GM13977 (cell line): ENCODE results near the gene CAPS.

Source experiments
- DNase-seq: peaks from one replicate; pipeline ENCODE4 v3.0.0; 2012; ENCODE audit warnings: low spot score
- CTCF ChIP-seq: IDR thresholded peaks from 2 replicates; pipeline ENCODE4 v1.5.1; 2012; ENCODE audit warnings: mild to moderate bottlenecking, control low read depth; ENCODE audit not compliant: insufficient read depth; ENCODE audit errors: extremely low read depth, missing control alignments
- in situ Hi-C: fragments of 300-500 bp; cut with MboI; formaldehyde crosslinking; loops from one replicate; pipeline ENCODE4 v1.12.0; 2022; ENCODE audit warnings: low sequenced_read_pairs, low pct_unique_long_range_greater_than_20kb, mixed read lengths, inconsistent platforms; ENCODE audit not compliant: unreplicated experiment

Gene CAPS

DNA sequence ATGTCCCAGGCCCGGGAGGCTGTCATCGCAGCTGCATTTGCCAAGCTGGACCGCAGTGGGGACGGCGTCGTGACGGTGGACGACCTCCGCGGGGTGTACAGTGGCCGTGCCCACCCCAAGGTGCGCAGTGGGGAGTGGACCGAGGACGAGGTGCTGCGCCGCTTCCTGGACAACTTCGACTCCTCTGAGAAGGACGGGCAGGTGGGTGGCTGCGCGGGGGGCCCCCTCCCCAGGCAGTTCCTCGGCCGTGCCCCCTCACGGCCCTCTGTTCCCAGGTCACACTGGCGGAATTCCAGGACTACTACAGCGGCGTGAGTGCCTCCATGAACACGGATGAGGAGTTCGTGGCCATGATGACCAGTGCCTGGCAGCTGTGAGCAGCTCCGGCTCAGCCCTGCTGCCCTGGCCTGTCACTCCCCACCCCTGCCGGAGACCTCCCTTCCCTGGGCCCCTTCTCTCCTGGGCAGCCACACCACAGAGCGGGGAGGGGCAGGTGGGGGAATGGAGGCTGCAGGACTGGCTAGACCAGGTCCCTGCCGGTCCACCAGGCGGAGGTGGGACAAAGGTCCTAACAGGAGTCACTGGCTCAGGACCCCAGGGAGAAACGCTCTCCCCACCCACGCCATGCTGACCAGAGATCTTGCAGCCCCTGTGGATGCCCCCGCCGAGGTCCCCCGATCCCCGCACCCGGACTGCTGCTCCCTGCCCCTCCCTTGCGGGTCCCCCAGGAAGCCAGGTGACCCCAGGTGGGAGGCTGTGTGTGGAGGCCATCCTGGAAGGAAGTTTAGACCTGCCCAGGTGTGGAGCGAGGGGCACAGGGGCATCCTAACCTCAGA lies 1.1 kb downstream of the CAPS start:
- in situ Hi-C loops: no loop called here
- DNase-seq: no peak

GRCh38 chr19:5915782-5916165 lies 1.7 kb downstream of the CAPS start:
- TF ChIP-seq CTCF: no peak
- DNase-seq: no peak
- in situ Hi-C loops: no loop called here

More for the DNA sequence above, 1.1 kb downstream of the CAPS start:
- no peak for TF ChIP-seq CTCF

- DNase-seq: no peak
- no peak for TF ChIP-seq CTCF
- in situ Hi-C loops: no loop called here
Observed at GRCh38 chr19:5916181-5916708, 2.2 kb downstream of the CAPS start.

DNA sequence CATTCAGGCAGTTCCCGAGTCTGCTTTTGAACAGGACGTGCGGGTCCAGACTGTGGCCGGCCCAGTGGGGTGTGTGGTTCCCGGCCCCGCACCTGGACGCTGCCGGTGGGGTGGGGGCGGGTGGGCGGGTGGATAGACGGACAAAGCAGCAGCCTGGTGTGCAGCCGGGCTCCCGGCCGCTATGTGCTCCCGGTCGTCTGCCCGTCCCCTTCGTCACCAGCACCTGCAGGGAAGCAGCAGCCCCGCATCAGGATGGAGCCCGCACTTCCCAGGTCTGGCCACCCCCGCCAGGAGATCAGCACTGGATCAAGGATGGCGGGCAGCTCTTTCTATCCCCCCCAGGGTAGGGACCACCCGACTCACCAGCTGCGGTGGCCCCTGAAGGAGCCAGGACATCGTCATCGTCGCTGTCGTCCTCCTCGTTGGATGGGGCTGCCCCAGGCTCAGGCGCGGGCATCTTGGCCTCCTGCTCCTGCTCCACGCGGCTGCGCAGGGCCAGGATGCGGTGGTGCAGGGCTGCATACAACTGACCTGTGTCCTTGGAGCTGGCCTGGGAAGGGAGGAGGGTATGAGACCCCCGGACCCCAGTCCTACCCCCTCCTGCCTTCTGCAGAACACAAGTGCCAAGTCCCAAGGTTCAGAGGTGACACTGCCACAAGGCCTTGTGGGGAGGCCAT lies 3.5 kb downstream of the CAPS start:
- no peak for DNase-seq
- in situ Hi-C loops: no loop called here
- TF ChIP-seq CTCF: no peak

DNA sequence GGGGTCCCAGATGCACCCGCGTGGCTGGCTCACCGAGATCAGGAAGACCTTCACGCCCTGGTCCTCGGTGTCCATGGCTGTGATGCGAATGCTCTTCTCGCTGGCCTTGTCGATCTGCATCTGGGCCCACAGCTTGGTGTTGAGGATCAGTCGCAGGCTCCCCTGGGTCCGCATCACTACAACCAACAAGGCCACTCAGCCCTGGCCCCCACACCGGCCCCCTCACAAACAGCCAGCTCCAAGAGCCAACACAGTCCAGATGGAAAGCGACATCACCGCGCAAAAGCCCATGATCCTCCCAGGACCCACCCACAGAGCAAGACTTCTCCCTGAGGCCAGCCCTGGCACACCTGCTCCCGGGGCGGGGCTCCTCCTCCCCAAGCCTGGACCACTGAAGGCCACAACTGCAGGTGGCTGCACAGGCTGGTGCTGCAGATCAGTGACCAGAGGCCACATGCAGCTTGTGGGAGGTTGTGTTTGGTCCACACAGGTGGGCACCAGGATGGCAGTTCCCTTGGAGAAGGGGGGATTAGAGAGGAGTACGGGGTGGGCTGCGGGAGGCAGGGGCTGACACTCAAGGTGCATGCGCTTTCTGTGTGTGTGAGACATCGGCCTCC lies 4.5 kb downstream of the CAPS start:
- in situ Hi-C loops: no loop called here
- DNase-seq: no peak
- no peak for TF ChIP-seq CTCF

DNA sequence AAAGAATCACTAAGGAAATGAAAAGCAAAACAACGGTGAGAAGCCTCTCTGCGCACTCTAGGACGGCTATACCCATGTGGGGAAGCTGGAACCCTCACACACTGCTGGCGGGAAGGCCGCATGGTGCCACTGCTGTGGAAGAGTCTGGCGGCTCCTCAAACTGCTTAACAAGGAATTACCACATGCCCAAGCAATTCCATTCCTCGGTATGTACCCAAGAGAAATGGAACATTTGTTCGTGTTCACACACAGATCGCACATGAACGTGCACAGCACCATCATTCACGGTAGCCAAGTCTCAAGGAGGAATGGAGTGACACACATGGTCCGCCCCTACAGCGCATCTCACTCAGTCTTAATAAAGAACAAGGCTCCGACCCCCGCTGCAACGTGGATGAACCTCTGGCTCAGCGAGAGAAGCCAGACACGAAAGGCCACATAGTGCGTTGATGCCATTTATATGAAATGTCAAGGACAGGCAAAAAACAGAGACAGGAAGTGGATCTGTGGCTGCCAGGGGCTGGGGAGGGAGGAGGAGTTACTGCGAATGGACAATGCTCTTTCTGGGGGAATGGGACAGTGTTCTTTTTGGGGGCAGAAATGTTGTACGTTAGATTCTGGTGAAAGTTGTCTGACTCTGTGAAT lies 7.6 kb downstream of the CAPS start:
- no peak for DNase-seq
- in situ Hi-C loops: no loop called here
- TF ChIP-seq CTCF: no peak
